ENCODE data around the gene TLCD5. TPM values are rescaled to one million over a fixed set of nuclear protein-coding genes. Genes with fewer than 3 reads are reported as not detected.

Gene TLCD5
- total RNA-seq: 5.2 TPM

- Histone ChIP-seq H3K36me3 (ENCODE audit: control insufficient read depth in 3 of 3, insufficient read depth in 3 of 3, low read length in 3 of 3) (peaks cover 0 to 5% (median 0%) of the 10 kb centered on the region in 3 donors), H3K9ac (ENCODE audit: low read depth in 1 of 3, low read length in 3 of 3) (peak within 1 kb of the TSS; percentile 45 to 71 (median 51)), H3K4me3 (ENCODE audit: low read length in 3 of 3) (peak within 1 kb of the TSS; percentile 70 to 76 (median 76)), H3K27me3 (ENCODE audit: control insufficient read depth in 3 of 3, insufficient read depth in 3 of 3, low read length in 3 of 3) (peaks cover 0 to 7% (median 0%) of the 10 kb centered on the region in 3 donors), H3K9me3 (ENCODE audit: control insufficient read depth in 3 of 3, low read length in 3 of 3) (no peaks in the 10 kb centered on the region), H3K27ac (ENCODE audit: low read depth, low read length) (peak within 1 kb of the TSS; percentile 61), H3K4me1 (ENCODE audit: control insufficient read depth in 3 of 3, insufficient read depth in 3 of 3, low read length in 3 of 3) (peaks cover 3 to 9% (median 6%) of the 10 kb centered on the region in 3 donors)
Measured at GRCh38 chr11:120324932-120325810, at the start of gene TLCD5. Gene TLCD5 (plus strand): TSS chr11:120325299. CDS start chr11:120327442, 2,143 bp downstream.

DNA sequence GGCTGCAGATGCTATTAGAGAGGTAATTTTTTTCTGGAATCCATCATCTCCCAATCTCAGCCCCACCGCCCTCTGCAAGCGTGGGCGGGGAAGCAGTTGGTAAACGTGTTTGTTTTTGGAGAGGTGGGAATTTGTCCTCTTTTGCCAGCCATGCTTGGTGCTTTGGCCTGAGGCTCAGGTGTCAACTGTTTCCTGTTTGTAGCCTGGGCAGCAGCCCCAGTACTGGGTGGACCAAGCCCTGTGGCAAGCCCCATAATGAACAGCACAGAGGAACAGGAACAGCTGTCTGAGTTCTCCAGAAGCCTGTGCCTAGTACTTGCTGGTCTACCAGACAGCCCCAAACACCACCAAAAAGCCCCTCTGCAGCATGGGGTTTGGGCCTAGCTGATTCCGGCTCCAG lies 45.6 kb upstream of the TLCD5 start:
- Histone ChIP-seq H3K9ac (ENCODE audit: low read depth in 1 of 3, low read length in 3 of 3) (no peak overlapping the region), H3K27ac (ENCODE audit: low read depth, low read length) (no peak overlapping the region), H3K4me1 (ENCODE audit: control insufficient read depth in 3 of 3, insufficient read depth in 3 of 3, low read length in 3 of 3) (peaks cover 0 to 5% (median 0%) of the 10 kb centered on the region in 3 donors), H3K27me3 (ENCODE audit: control insufficient read depth in 3 of 3, insufficient read depth in 3 of 3, low read length in 3 of 3) (peaks cover 0 to 4% (median 3%) of the 10 kb centered on the region in 3 donors), H3K9me3 (ENCODE audit: control insufficient read depth in 3 of 3, low read length in 3 of 3) (no peaks in the 10 kb centered on the region), H3K4me3 (ENCODE audit: low read length in 3 of 3) (no peak overlapping the region), H3K36me3 (ENCODE audit: control insufficient read depth in 3 of 3, insufficient read depth in 3 of 3, low read length in 3 of 3) (no peaks in the 10 kb centered on the region)

DNA sequence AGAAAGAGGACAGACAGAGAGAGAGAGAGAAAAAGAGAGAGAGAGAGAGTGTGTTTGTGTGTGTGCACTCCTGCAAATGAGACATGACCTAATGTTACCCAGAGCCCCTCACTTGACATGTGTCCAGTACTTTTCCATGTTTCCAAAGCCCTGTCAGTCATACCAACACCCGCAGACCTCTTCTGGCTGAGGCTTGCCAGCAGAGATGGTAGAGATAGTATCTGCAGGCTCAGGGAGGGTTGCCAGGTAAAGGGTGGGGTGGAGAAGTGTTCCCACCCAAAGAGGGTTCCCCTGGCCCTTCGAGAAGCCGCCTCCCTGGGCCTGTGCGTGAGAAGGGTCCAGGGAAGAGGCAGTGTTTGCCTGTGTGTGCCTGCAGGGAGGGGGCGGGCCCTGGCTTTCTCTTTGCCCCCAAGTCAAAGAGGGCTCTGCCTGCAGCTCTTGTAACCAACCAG lies 44.5 kb upstream of the TLCD5 start:
- Histone ChIP-seq H3K4me1 (ENCODE audit: control insufficient read depth in 3 of 3, insufficient read depth in 3 of 3, low read length in 3 of 3) (peaks cover 0 to 5% (median 0%) of the 10 kb centered on the region in 3 donors), H3K36me3 (ENCODE audit: control insufficient read depth in 3 of 3, insufficient read depth in 3 of 3, low read length in 3 of 3) (no peaks in the 10 kb centered on the region), H3K27me3 (ENCODE audit: control insufficient read depth in 3 of 3, insufficient read depth in 3 of 3, low read length in 3 of 3) (peaks cover 0 to under 1% (median 0%) of the 10 kb centered on the region in 3 donors), H3K9ac (ENCODE audit: low read depth in 1 of 3, low read length in 3 of 3) (no peak overlapping the region), H3K27ac (ENCODE audit: low read depth, low read length) (no peak overlapping the region), H3K9me3 (ENCODE audit: control insufficient read depth in 3 of 3, low read length in 3 of 3) (no peaks in the 10 kb centered on the region), H3K4me3 (ENCODE audit: low read length in 3 of 3) (no peak overlapping the region)

DNA sequence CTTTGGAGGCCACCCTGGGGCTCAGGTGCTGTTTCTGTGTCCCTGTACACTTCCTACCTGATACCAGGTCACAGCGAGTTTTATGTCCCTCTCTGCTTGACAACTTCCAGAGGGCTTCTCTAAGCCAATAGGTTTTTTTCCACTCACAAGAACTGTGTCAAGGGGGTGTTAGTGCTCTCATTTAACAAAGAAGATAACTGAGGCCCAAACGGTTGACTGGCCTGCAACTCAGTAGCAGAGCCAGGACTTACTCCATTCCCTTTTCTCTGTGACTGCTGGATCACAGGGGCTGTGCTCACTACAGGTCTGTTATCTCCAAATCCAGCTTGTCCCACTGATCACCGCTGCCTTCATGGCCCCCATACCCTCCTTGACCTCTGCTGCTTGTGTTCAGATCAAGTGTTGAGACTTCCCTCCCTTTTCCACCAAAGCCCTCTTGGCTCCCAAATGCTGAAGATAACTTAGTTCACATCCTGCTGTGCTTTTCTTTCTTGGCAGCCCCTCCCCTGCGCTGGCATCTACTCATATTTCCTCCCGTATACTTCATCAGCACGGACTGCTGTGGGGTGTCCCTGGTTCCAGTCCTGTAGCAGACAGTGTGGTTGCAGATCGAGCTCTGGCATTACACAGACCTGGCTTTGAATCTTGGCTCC lies 43.8 kb upstream of the TLCD5 start:
- Histone ChIP-seq H3K36me3 (ENCODE audit: control insufficient read depth in 3 of 3, insufficient read depth in 3 of 3, low read length in 3 of 3) (no peaks in the 10 kb centered on the region), H3K9me3 (ENCODE audit: control insufficient read depth in 3 of 3, low read length in 3 of 3) (no peaks in the 10 kb centered on the region), H3K27me3 (ENCODE audit: control insufficient read depth in 3 of 3, insufficient read depth in 3 of 3, low read length in 3 of 3) (no peaks in the 10 kb centered on the region), H3K4me1 (ENCODE audit: control insufficient read depth in 3 of 3, insufficient read depth in 3 of 3, low read length in 3 of 3) (peaks cover 0 to 5% (median 0%) of the 10 kb centered on the region in 3 donors), H3K27ac (ENCODE audit: low read depth, low read length) (no peak overlapping the region), H3K4me3 (ENCODE audit: low read length in 3 of 3) (no peak overlapping the region), H3K9ac (ENCODE audit: low read depth in 1 of 3, low read length in 3 of 3) (peak overlapping the region in 1 of 3 donors; percentile 33)

DNA sequence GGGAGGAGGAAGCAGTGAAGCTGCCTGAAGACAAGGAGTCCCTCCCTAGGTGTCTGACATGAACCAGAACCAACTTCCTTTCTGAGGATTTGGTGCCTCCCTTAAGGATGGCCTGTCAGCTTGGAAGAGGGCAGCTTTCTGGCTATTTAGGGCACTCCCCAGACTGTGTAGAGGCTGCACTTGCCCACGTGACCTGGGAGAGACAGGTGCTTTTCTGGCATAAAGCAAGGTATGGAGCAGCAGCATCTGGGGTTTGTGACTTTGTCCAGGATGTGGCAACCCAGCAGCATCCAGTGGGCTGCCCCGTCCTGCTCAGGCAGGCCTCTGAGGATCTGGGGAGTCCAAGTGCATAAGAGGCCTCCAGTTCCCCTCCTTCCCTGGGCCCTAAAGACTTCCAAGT lies 42.0 kb upstream of the TLCD5 start:
- no peaks in the 10 kb centered on the region for H3K27me3 ChIP-seq (ENCODE audit: control insufficient read depth in 3 of 3, insufficient read depth in 3 of 3, low read length in 3 of 3)
- no peaks in the 10 kb centered on the region for H3K36me3 ChIP-seq (ENCODE audit: control insufficient read depth in 3 of 3, insufficient read depth in 3 of 3, low read length in 3 of 3)
- H3K9me3 ChIP-seq (ENCODE audit: control insufficient read depth in 3 of 3, low read length in 3 of 3): no peaks in the 10 kb centered on the region
- no peak overlapping the region for H3K9ac ChIP-seq (ENCODE audit: low read depth in 1 of 3, low read length in 3 of 3)
- H3K4me1 ChIP-seq (ENCODE audit: control insufficient read depth in 3 of 3, insufficient read depth in 3 of 3, low read length in 3 of 3): peaks cover 0 to 5% (median 0%) of the 10 kb centered on the region in 3 donors
- no peak overlapping the region for H3K27ac ChIP-seq (ENCODE audit: low read depth, low read length)
- no peak overlapping the region for H3K4me3 ChIP-seq (ENCODE audit: low read length in 3 of 3)

- no peak overlapping the region for H3K9ac ChIP-seq (ENCODE audit: low read depth in 1 of 3, low read length in 3 of 3)
- H3K36me3 ChIP-seq (ENCODE audit: control insufficient read depth in 3 of 3, insufficient read depth in 3 of 3, low read length in 3 of 3): no peaks in the 10 kb centered on the region
- H3K27me3 ChIP-seq (ENCODE audit: control insufficient read depth in 3 of 3, insufficient read depth in 3 of 3, low read length in 3 of 3): no peaks in the 10 kb centered on the region
- H3K4me3 ChIP-seq (ENCODE audit: low read length in 3 of 3): no peak overlapping the region
- peaks cover 0 to 5% (median 0%) of the 10 kb centered on the region in 3 donors for H3K4me1 ChIP-seq (ENCODE audit: control insufficient read depth in 3 of 3, insufficient read depth in 3 of 3, low read length in 3 of 3)
- no peaks in the 10 kb centered on the region for H3K9me3 ChIP-seq (ENCODE audit: control insufficient read depth in 3 of 3, low read length in 3 of 3)
- no peak overlapping the region for H3K27ac ChIP-seq (ENCODE audit: low read depth, low read length)
Measured at GRCh38 chr11:120284272-120284671, 40.8 kb upstream of the TLCD5 start.

GRCh38 chr11:120285256-120285655 lies 39.8 kb upstream of the TLCD5 start:
- H3K36me3 ChIP-seq (ENCODE audit: control insufficient read depth in 3 of 3, insufficient read depth in 3 of 3, low read length in 3 of 3): no peaks in the 10 kb centered on the region
- no peaks in the 10 kb centered on the region for H3K27me3 ChIP-seq (ENCODE audit: control insufficient read depth in 3 of 3, insufficient read depth in 3 of 3, low read length in 3 of 3)
- H3K4me3 ChIP-seq (ENCODE audit: low read length in 3 of 3): no peak overlapping the region
- H3K9ac ChIP-seq (ENCODE audit: low read depth in 1 of 3, low read length in 3 of 3): no peak overlapping the region
- no peak overlapping the region for H3K27ac ChIP-seq (ENCODE audit: low read depth, low read length)
- no peaks in the 10 kb centered on the region for H3K9me3 ChIP-seq (ENCODE audit: control insufficient read depth in 3 of 3, low read length in 3 of 3)
- peaks cover 0 to 5% (median 0%) of the 10 kb centered on the region in 3 donors for H3K4me1 ChIP-seq (ENCODE audit: control insufficient read depth in 3 of 3, insufficient read depth in 3 of 3, low read length in 3 of 3)

- no peak overlapping the region for H3K27ac ChIP-seq (ENCODE audit: low read depth, low read length)
- no peaks in the 10 kb centered on the region for H3K4me1 ChIP-seq (ENCODE audit: control insufficient read depth in 3 of 3, insufficient read depth in 3 of 3, low read length in 3 of 3)
- H3K9ac ChIP-seq (ENCODE audit: low read depth in 1 of 3, low read length in 3 of 3): no peak overlapping the region
- no peaks in the 10 kb centered on the region for H3K36me3 ChIP-seq (ENCODE audit: control insufficient read depth in 3 of 3, insufficient read depth in 3 of 3, low read length in 3 of 3)
- no peaks in the 10 kb centered on the region for H3K9me3 ChIP-seq (ENCODE audit: control insufficient read depth in 3 of 3, low read length in 3 of 3)
- peaks cover 0 to 10% (median 7%) of the 10 kb centered on the region in 3 donors for H3K27me3 ChIP-seq (ENCODE audit: control insufficient read depth in 3 of 3, insufficient read depth in 3 of 3, low read length in 3 of 3)
- no peak overlapping the region for H3K4me3 ChIP-seq (ENCODE audit: low read length in 3 of 3)
Measured at GRCh38 chr11:120288021-120288420, 37.1 kb upstream of the TLCD5 start.

DNA sequence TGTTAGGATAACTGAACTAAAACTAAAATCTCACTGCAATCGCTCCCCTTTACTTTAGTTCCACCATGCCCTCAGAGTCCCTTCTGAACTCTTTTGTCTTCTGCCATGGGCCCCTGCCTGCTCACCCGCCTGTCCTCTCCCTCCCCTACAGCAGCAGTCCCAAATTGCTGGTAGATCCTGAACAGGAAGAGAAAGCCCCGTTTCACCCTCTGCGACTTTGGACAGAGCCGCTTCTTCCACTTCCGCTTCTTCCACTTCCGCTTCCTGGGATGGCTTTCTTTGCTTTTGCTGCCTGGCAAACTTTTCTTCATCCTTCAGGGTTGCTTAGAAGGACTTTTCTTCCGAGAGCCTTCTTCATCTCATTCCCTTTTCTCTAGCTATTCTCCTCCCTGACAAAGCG lies 35.7 kb upstream of the TLCD5 start:
- Histone ChIP-seq H3K4me1 (ENCODE audit: control insufficient read depth in 3 of 3, insufficient read depth in 3 of 3, low read length in 3 of 3) (no peaks in the 10 kb centered on the region), H3K4me3 (ENCODE audit: low read length in 3 of 3) (no peak overlapping the region), H3K9ac (ENCODE audit: low read depth in 1 of 3, low read length in 3 of 3) (no peak overlapping the region), H3K27me3 (ENCODE audit: control insufficient read depth in 3 of 3, insufficient read depth in 3 of 3, low read length in 3 of 3) (peaks cover 12 to 22% (median 13%) of the 10 kb centered on the region in 3 donors), H3K27ac (ENCODE audit: low read depth, low read length) (no peak overlapping the region), H3K36me3 (ENCODE audit: control insufficient read depth in 3 of 3, insufficient read depth in 3 of 3, low read length in 3 of 3) (no peaks in the 10 kb centered on the region), H3K9me3 (ENCODE audit: control insufficient read depth in 3 of 3, low read length in 3 of 3) (no peaks in the 10 kb centered on the region)

DNA sequence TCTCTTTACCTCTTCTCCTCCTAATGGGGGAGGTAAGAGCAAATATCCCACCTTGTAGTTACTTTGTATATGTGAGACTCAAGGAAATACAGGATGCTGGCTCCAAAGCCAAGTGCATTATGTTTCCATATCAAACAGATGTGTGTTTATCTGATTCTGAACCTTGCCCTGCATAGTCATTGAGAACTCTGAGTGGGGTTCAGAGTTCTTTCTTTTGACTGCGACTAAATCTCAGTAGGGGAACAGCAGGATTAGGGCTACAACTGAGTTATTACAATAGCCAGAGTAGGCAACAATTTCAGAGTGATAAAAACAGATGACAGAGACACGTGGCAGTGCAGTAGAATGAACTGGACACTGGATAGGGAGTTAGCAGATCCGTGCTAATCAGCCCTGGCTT lies 34.1 kb upstream of the TLCD5 start:
- Histone ChIP-seq H3K4me1 (ENCODE audit: control insufficient read depth in 3 of 3, insufficient read depth in 3 of 3, low read length in 3 of 3) (no peaks in the 10 kb centered on the region), H3K9me3 (ENCODE audit: control insufficient read depth in 3 of 3, low read length in 3 of 3) (no peaks in the 10 kb centered on the region), H3K27ac (ENCODE audit: low read depth, low read length) (no peak overlapping the region), H3K9ac (ENCODE audit: low read depth in 1 of 3, low read length in 3 of 3) (no peak overlapping the region), H3K4me3 (ENCODE audit: low read length in 3 of 3) (no peak overlapping the region), H3K27me3 (ENCODE audit: control insufficient read depth in 3 of 3, insufficient read depth in 3 of 3, low read length in 3 of 3) (peaks cover 18 to 25% (median 18%) of the 10 kb centered on the region in 3 donors), H3K36me3 (ENCODE audit: control insufficient read depth in 3 of 3, insufficient read depth in 3 of 3, low read length in 3 of 3) (no peaks in the 10 kb centered on the region)
